ENCODE measurements around the gene KCNQ4. TPM values are rescaled to one million over a fixed set of nuclear protein-coding genes. Genes with fewer than 3 reads are reported as not detected.

Gene KCNQ4
- total RNA-seq, 1 donor from 2014 or later, result 0.27 TPM

GRCh38 chr1:40823345-40823744 is 39.8 kb downstream of the KCNQ4 start:
- no peaks in the 10 kb centered on the region for H3K36me3 Mint-ChIP-seq (ENCODE audit: low read depth)
- TF ChIP-seq CTCF (IDR thresholded peaks at IDR 0.05), result no peak
- no peaks in the 10 kb centered on the region for H3K9me3 Mint-ChIP-seq
- DNase-seq, result no peak
- H3K4me1 Mint-ChIP-seq, result peaks cover 24% of the 10 kb centered on the region
- intact Hi-C loops (cut with micrococcal nuclease), result no loop called here
- H3K27me3 Mint-ChIP-seq, result no peaks in the 10 kb centered on the region
- ChIA-PET CTCF (interaction anchor here (0.9 kb wide), 1 partner anchor 27 kb away, joined by 3 read pairs; no protein-coding TSS in a partner anchor), POLR2A (no interaction called here)
- H3K27ac Mint-ChIP-seq, result no peak overlapping the region
- no peak for ATAC-seq (ENCODE audit: low read depth)
- H3K4me3 Mint-ChIP-seq, result no peak overlapping the region

- ChIA-PET POLR2A (no interaction called here), CTCF (no interaction called here)
- H3K27ac Mint-ChIP-seq, result no peak overlapping the region
- no peaks in the 10 kb centered on the region for H3K9me3 Mint-ChIP-seq
- no peak for DNase-seq
- H3K4me1 Mint-ChIP-seq, result peaks cover 19% of the 10 kb centered on the region
- H3K27me3 Mint-ChIP-seq, result no peaks in the 10 kb centered on the region
- no peak for TF ChIP-seq CTCF (IDR thresholded peaks at IDR 0.05)
- H3K4me3 Mint-ChIP-seq, result no peak overlapping the region
- intact Hi-C loops (cut with micrococcal nuclease), result loop anchor here (2.0 kb wide), 1 partner anchor 17 kb away; no protein-coding TSS in a partner anchor
- no peak for ATAC-seq (ENCODE audit: low read depth)
- no peaks in the 10 kb centered on the region for H3K36me3 Mint-ChIP-seq (ENCODE audit: low read depth)
These were observed 40.4 kb downstream of the KCNQ4 start for GRCh38 chr1:40823983-40824382.

GRCh38 chr1:40824591-40825434 is 41.2 kb downstream of the KCNQ4 start:
- DNase-seq (no peak), ATAC-seq (ENCODE audit: low read depth) (no peak)
- CTCF ChIA-PET, result interaction anchor here (0.8 to 1.3 kb wide), 2 partner anchors 51 to 200 kb away, joined by 3 to 5 read pairs; no protein-coding TSS in a partner anchor
- no peak for TF ChIP-seq CTCF (IDR thresholded peaks at IDR 0.05)
- no peaks in the 10 kb centered on the region for H3K27me3 Mint-ChIP-seq
- H3K27ac Mint-ChIP-seq, result no peak overlapping the region
- POLR2A ChIA-PET, result no interaction called here
- intact Hi-C loops (cut with micrococcal nuclease), result loop anchor here (2.0 kb wide), 1 partner anchor 16 kb away; no protein-coding TSS in a partner anchor
- no peaks in the 10 kb centered on the region for H3K9me3 Mint-ChIP-seq
- peaks cover 17% of the 10 kb centered on the region for H3K4me1 Mint-ChIP-seq
- no peaks in the 10 kb centered on the region for H3K36me3 Mint-ChIP-seq (ENCODE audit: low read depth)
- H3K4me3 Mint-ChIP-seq, result no peak overlapping the region

- intact Hi-C loops (cut with micrococcal nuclease), result loop anchor here (2.0 kb wide), 1 partner anchor 15 kb away; no protein-coding TSS in a partner anchor
- no peak for TF ChIP-seq CTCF (IDR thresholded peaks at IDR 0.05)
- peak; percentile 50 for ATAC-seq (ENCODE audit: low read depth)
- ChIA-PET CTCF (interaction anchor here (1.3 kb wide), 1 partner anchor 51 kb away, joined by 5 read pairs; no protein-coding TSS in a partner anchor), POLR2A (no interaction called here)
- Mint-ChIP-seq H3K9me3 (no peaks in the 10 kb centered on the region), H3K4me3 (no peak overlapping the region), H3K27me3 (no peaks in the 10 kb centered on the region), H3K36me3 (ENCODE audit: low read depth) (no peaks in the 10 kb centered on the region), H3K27ac (no peak overlapping the region), H3K4me1 (peaks cover 17% of the 10 kb centered on the region)
- DNase-seq, result no peak
These were observed 41.8 kb downstream of the KCNQ4 start for GRCh38 chr1:40825435-40825788.

- no peak for TF ChIP-seq CTCF (IDR thresholded peaks at IDR 0.05)
- H3K27ac Mint-ChIP-seq, result no peak overlapping the region
- POLR2A ChIA-PET, result no interaction called here
- CTCF ChIA-PET, result no interaction called here
- ATAC-seq (ENCODE audit: low read depth), result no peak
- H3K36me3 Mint-ChIP-seq (ENCODE audit: low read depth), result no peaks in the 10 kb centered on the region
- no peak overlapping the region for H3K4me3 Mint-ChIP-seq
- DNase-seq, result no peak
- no peaks in the 10 kb centered on the region for H3K9me3 Mint-ChIP-seq
- intact Hi-C loops (cut with micrococcal nuclease), result loop anchor here (2.0 kb wide), 1 partner anchor 15 kb away; no protein-coding TSS in a partner anchor
- no peaks in the 10 kb centered on the region for H3K27me3 Mint-ChIP-seq
- H3K4me1 Mint-ChIP-seq, result peaks cover 17% of the 10 kb centered on the region
These were observed 42.4 kb downstream of the KCNQ4 start for GRCh38 chr1:40825996-40826395.
